Measurements from ENCODE around the gene CRIP2.
A peak's percentile ranks its signal among the peaks of the same experiment; 100 is the strongest.

Gene CRIP2

DNA sequence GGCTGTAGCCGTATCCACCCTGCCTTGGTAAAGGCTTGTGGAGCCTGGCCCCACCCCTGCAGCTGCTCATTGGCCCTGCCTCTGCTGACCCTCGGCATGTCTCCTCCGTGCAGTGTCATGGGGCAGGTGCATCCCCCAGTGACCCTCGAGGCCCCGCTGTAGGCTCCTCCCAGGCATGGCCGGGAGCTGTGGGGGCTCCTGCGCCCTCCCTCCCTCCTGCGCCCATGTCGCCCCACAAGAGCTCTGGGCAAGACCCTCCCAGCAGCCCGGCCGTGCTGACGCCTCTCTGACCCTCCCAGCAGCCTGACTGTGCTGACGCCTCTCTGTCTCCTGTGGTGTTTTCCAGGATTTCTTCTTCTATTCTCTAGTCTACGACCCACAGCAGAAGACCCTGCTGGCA is 20.8 kb upstream of the CRIP2 start:
- Histone ChIP-seq H3K9me3 (ENCODE audit: severe bottlenecking) (no peaks in the 10 kb centered on the region), H3K27ac (ENCODE audit: poor library complexity, severe bottlenecking) (no peak overlapping the region), H3K27me3 (ENCODE audit: insufficient read depth, poor library complexity, severe bottlenecking) (no peaks in the 10 kb centered on the region), H3K4me3 (ENCODE audit: severe bottlenecking) (no peak overlapping the region), H3K36me3 (ENCODE audit: low read depth) (peaks cover 77% of the 10 kb centered on the region), H3K4me1 (ENCODE audit: insufficient read depth, poor library complexity, severe bottlenecking) (no peaks in the 10 kb centered on the region)
- TF ChIP-seq, protein P1, sequence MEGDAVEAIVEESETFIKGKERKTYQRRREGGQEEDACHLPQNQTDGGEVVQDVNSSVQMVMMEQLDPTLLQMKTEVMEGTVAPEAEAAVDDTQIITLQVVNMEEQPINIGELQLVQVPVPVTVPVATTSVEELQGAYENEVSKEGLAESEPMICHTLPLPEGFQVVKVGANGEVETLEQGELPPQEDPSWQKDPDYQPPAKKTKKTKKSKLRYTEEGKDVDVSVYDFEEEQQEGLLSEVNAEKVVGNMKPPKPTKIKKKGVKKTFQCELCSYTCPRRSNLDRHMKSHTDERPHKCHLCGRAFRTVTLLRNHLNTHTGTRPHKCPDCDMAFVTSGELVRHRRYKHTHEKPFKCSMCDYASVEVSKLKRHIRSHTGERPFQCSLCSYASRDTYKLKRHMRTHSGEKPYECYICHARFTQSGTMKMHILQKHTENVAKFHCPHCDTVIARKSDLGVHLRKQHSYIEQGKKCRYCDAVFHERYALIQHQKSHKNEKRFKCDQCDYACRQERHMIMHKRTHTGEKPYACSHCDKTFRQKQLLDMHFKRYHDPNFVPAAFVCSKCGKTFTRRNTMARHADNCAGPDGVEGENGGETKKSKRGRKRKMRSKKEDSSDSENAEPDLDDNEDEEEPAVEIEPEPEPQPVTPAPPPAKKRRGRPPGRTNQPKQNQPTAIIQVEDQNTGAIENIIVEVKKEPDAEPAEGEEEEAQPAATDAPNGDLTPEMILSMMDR (IDR thresholded peaks at IDR 0.05; ENCODE audit: poor library complexity, severe bottlenecking): no peak
- DNase-seq (ENCODE audit: low spot score): no peak
- no peak for ATAC-seq (ENCODE audit: low read depth)

DNA sequence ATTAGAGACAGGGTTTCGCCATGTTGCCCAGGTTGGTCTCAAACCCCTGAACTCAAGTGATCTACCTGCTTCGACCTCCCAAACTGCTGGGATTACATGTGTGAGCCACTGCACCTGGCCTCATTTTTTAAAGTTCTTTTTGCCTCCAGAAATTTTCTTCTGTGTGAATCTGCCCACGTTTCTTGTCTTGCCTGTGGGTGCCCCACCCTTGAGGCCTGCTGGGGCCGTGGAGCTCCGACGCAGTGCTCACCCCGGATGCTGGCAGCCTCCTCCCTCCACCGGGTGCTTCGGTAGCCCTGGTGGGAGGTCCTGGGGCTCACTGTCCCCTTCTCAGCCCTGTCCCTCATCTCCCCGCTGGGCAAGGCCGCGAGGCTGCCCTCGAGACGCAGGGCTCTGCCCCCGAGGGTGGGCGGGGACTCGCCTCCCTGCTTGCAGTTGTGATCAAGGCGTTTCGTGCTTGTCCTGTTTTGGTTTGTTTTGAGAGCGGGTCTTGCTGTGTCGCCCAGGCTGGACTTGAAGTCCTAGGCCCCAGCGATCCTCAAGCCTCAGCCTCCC is 19.5 kb upstream of the CRIP2 start:
- Histone ChIP-seq H3K27ac (ENCODE audit: poor library complexity, severe bottlenecking) (no peak overlapping the region), H3K4me1 (ENCODE audit: insufficient read depth, poor library complexity, severe bottlenecking) (no peaks in the 10 kb centered on the region), H3K9me3 (ENCODE audit: severe bottlenecking) (no peaks in the 10 kb centered on the region), H3K4me3 (ENCODE audit: severe bottlenecking) (no peak overlapping the region), H3K36me3 (ENCODE audit: low read depth) (peaks cover 63% of the 10 kb centered on the region), H3K27me3 (ENCODE audit: insufficient read depth, poor library complexity, severe bottlenecking) (no peaks in the 10 kb centered on the region)
- ATAC-seq (ENCODE audit: low read depth): no peak
- DNase-seq (ENCODE audit: low spot score): no peak
- TF ChIP-seq, protein P1 (IDR thresholded peaks at IDR 0.05; ENCODE audit: poor library complexity, severe bottlenecking): no peak

DNA sequence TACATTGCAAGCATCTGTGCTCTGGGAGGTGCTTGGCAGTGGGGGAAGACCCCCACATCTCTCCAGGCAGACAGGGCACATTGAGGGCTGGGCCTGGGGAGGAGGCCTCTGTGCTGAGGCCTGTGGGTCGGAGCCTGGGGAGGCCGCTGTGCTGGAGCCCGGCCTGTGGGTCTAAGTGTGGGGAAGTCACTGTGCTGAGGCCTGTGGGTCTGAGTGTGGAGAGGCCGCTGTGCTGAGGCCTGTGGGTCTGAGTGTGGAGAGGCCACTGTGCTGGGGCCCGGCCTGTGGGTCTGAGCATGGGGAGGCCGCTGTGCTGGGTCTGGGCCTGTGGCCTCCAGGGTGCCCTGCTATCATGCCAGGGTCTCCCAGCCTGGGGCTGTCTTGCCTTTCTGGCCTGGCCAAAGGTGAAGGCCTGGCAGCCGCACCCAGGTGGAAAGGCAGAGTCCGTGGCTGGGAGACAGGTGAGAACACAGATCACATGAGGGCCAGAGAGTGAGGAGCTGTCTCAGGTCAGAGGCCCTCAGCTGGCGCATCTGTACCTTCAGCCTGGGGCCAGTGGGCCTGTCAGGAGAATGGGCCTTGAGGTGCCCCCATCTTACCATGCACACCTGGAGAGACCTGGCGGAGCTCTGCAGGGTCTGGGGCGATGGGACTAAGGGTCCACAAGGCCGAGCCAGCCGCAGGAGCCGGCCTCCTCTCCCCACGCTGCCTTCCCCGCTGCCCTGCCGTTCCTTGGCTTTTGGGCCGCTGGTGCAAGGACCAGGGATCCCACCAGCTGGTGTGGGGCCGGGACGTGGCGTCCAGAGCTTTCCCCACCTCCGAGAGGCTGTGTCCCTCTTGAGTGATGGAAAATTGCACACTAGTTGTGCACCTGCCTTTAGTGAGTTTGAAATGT is 18.6 kb upstream of the CRIP2 start:
- Histone ChIP-seq H3K9me3 (ENCODE audit: severe bottlenecking) (no peaks in the 10 kb centered on the region), H3K4me3 (ENCODE audit: severe bottlenecking) (no peak overlapping the region), H3K27me3 (ENCODE audit: insufficient read depth, poor library complexity, severe bottlenecking) (no peaks in the 10 kb centered on the region), H3K4me1 (ENCODE audit: insufficient read depth, poor library complexity, severe bottlenecking) (no peaks in the 10 kb centered on the region), H3K36me3 (ENCODE audit: low read depth) (peaks cover 66% of the 10 kb centered on the region), H3K27ac (ENCODE audit: poor library complexity, severe bottlenecking) (no peak overlapping the region)
- TF ChIP-seq, protein P1 (IDR thresholded peaks at IDR 0.05; ENCODE audit: poor library complexity, severe bottlenecking): no peak
- peak; percentile 6; the same call in 1 of the 3 replicates for ATAC-seq (ENCODE audit: low read depth)
- DNase-seq (ENCODE audit: low spot score): no peak

DNA sequence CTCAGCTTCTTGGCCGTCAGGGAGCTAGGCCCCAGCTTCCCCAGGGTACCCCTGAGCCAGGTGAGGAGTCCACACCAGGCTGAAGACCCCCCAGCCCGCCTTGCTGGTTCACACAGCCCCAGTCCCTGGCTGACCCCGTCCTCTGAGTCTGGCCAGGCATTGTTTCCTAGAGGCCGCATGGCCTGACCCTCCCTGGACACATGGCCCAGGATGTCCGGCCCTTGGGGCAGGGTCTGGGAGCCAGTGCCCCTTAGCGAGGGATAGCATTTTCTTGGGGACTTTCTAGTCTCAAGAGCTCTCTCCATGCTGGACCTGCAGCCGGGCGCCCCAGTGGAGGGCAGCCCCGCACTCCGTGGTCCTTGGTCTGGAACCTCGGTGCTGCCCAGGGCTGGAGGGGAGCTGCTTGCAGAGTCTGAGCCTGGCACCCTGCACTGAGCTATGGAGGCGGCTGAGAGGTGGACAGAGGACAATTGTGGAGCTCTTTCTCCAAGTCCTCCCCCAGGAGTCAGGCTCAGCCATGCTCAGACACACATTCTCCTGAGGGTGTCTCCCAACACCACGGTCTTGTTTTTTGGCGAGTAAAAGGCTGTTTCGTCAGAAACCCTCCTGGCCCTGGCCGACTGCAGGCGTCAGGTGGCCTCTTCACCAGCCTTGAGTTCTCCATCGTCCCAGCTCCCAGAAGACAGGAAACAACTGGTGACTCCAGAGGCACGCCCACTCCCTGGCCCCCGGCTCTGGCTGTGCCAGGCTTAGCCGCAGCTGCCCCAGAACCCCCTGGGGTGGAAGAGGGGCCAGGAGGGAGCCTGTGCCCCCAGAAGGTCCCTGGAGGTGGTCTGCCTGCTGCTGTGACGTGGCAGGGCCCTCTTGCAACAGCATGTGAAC is 17.6 kb upstream of the CRIP2 start:
- Histone ChIP-seq H3K36me3 (ENCODE audit: low read depth) (peaks cover 65% of the 10 kb centered on the region), H3K4me3 (ENCODE audit: severe bottlenecking) (no peak overlapping the region), H3K4me1 (ENCODE audit: insufficient read depth, poor library complexity, severe bottlenecking) (no peaks in the 10 kb centered on the region), H3K27ac (ENCODE audit: poor library complexity, severe bottlenecking) (no peak overlapping the region), H3K9me3 (ENCODE audit: severe bottlenecking) (no peaks in the 10 kb centered on the region), H3K27me3 (ENCODE audit: insufficient read depth, poor library complexity, severe bottlenecking) (no peaks in the 10 kb centered on the region)
- peak; percentile 14; the same call in 1 of the 3 replicates for ATAC-seq (ENCODE audit: low read depth)
- TF ChIP-seq, protein P1 (IDR thresholded peaks at IDR 0.05; ENCODE audit: poor library complexity, severe bottlenecking): no peak
- no peak for DNase-seq (ENCODE audit: low spot score)
